Measurements from ENCODE around the gene USP12.

Gene USP12

GRCh38 chr13:27038323-27038722 is 133.3 kb downstream of the USP12 start:
- Histone ChIP-seq H3K27me3 (ENCODE audit: insufficient read depth, poor library complexity, severe bottlenecking) (peaks cover 5% of the 10 kb centered on the region), H3K4me3 (replicated peaks; ENCODE audit: insufficient read depth, low read length) (no peak overlapping the region), H3K27ac (replicated peaks) (no peak overlapping the region)
- DNase-seq (ENCODE audit: low read depth in 1 of 2, low spot score in 1 of 2) = no peak
- TF ChIP-seq, protein P1, sequence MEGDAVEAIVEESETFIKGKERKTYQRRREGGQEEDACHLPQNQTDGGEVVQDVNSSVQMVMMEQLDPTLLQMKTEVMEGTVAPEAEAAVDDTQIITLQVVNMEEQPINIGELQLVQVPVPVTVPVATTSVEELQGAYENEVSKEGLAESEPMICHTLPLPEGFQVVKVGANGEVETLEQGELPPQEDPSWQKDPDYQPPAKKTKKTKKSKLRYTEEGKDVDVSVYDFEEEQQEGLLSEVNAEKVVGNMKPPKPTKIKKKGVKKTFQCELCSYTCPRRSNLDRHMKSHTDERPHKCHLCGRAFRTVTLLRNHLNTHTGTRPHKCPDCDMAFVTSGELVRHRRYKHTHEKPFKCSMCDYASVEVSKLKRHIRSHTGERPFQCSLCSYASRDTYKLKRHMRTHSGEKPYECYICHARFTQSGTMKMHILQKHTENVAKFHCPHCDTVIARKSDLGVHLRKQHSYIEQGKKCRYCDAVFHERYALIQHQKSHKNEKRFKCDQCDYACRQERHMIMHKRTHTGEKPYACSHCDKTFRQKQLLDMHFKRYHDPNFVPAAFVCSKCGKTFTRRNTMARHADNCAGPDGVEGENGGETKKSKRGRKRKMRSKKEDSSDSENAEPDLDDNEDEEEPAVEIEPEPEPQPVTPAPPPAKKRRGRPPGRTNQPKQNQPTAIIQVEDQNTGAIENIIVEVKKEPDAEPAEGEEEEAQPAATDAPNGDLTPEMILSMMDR (IDR thresholded peaks at IDR 0.05; ENCODE audit: insufficient read depth, low read length) = no peak
- TF ChIP-seq POLR2AphosphoS5 (IDR thresholded peaks at IDR 0.05; ENCODE audit: low read depth) (no peak), SPI1 (IDR thresholded peaks at IDR 0.05; ENCODE audit: borderline replicate concordance, low read depth) (no peak)

- Histone ChIP-seq H3K4me3 (replicated peaks; ENCODE audit: insufficient read depth, low read length) (no peak overlapping the region), H3K27me3 (ENCODE audit: insufficient read depth, poor library complexity, severe bottlenecking) (peaks cover 5% of the 10 kb centered on the region), H3K27ac (replicated peaks) (no peak overlapping the region)
- no peak for DNase-seq (ENCODE audit: low read depth in 1 of 2, low spot score in 1 of 2)
- TF ChIP-seq GABPA (IDR thresholded peaks at IDR 0.05; ENCODE audit: low read depth) (no peak), POLR2AphosphoS5 (IDR thresholded peaks at IDR 0.05; ENCODE audit: low read depth) (no peak), SPI1 (IDR thresholded peaks at IDR 0.05; ENCODE audit: borderline replicate concordance, low read depth) (no peak)
- TF ChIP-seq, protein P1 (IDR thresholded peaks at IDR 0.05; ENCODE audit: insufficient read depth, low read length) = no peak
- TF ChIP-seq, protein P2, sequence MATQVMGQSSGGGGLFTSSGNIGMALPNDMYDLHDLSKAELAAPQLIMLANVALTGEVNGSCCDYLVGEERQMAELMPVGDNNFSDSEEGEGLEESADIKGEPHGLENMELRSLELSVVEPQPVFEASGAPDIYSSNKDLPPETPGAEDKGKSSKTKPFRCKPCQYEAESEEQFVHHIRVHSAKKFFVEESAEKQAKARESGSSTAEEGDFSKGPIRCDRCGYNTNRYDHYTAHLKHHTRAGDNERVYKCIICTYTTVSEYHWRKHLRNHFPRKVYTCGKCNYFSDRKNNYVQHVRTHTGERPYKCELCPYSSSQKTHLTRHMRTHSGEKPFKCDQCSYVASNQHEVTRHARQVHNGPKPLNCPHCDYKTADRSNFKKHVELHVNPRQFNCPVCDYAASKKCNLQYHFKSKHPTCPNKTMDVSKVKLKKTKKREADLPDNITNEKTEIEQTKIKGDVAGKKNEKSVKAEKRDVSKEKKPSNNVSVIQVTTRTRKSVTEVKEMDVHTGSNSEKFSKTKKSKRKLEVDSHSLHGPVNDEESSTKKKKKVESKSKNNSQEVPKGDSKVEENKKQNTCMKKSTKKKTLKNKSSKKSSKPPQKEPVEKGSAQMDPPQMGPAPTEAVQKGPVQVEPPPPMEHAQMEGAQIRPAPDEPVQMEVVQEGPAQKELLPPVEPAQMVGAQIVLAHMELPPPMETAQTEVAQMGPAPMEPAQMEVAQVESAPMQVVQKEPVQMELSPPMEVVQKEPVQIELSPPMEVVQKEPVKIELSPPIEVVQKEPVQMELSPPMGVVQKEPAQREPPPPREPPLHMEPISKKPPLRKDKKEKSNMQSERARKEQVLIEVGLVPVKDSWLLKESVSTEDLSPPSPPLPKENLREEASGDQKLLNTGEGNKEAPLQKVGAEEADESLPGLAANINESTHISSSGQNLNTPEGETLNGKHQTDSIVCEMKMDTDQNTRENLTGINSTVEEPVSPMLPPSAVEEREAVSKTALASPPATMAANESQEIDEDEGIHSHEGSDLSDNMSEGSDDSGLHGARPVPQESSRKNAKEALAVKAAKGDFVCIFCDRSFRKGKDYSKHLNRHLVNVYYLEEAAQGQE (IDR thresholded peaks at IDR 0.05; ENCODE audit: insufficient replicate concordance, low read depth) = no peak
These were observed 134.0 kb downstream of the USP12 start for GRCh38 chr13:27037571-27037970.

GRCh38 chr13:27037171-27037570 is 134.4 kb downstream of the USP12 start:
- TF ChIP-seq GABPA (IDR thresholded peaks at IDR 0.05; ENCODE audit: low read depth) = no peak
- TF ChIP-seq, protein P1 (IDR thresholded peaks at IDR 0.05; ENCODE audit: insufficient read depth, low read length) = no peak
- TF ChIP-seq POLR2AphosphoS5 (IDR thresholded peaks at IDR 0.05; ENCODE audit: low read depth) = no peak
- TF ChIP-seq, protein P2 (IDR thresholded peaks at IDR 0.05; ENCODE audit: insufficient replicate concordance, low read depth) = no peak
- TF ChIP-seq SPI1 (IDR thresholded peaks at IDR 0.05; ENCODE audit: borderline replicate concordance, low read depth) = no peak
- Histone ChIP-seq H3K27ac (replicated peaks) (no peak overlapping the region), H3K27me3 (ENCODE audit: insufficient read depth, poor library complexity, severe bottlenecking) (peaks cover 5% of the 10 kb centered on the region), H3K4me3 (replicated peaks; ENCODE audit: insufficient read depth, low read length) (no peak overlapping the region)
- DNase-seq (ENCODE audit: low read depth in 1 of 2, low spot score in 1 of 2) = no peak

Data from HL-60 (cell line).